ENCODE results near the gene TSHZ3. TPM values are rescaled to one million over a fixed set of nuclear protein-coding genes. Genes with fewer than 3 reads are reported as not detected.

Gene TSHZ3
- total RNA-seq, 1 donor from 2014 or later = 0.60 TPM

- no peak for DNase-seq (ENCODE audit: low read depth in 2 of 2)
Measured at GRCh38 chr19:31337008-31337914, 12.0 kb downstream of the TSHZ3 start.

GRCh38 chr19:31335716-31336115, 13.5 kb downstream of the TSHZ3 start:
- DNase-seq (ENCODE audit: low read depth in 2 of 2) = no peak

GRCh38 chr19:31334849-31335624, 14.2 kb downstream of the TSHZ3 start:
- no peak for DNase-seq (ENCODE audit: low read depth in 2 of 2)

GRCh38 chr19:31334101-31334848, 15.0 kb downstream of the TSHZ3 start:
- no peak for DNase-seq (ENCODE audit: low read depth in 2 of 2)

GRCh38 chr19:31332096-31332495, 17.1 kb downstream of the TSHZ3 start:
- no peak for DNase-seq (ENCODE audit: low read depth in 2 of 2)

GRCh38 chr19:31331536-31331935, 17.7 kb downstream of the TSHZ3 start:
- DNase-seq (ENCODE audit: low read depth in 2 of 2) = no peak

- DNase-seq (ENCODE audit: low read depth in 2 of 2) = no peak
Measured at GRCh38 chr19:31330761-31331160, 18.5 kb downstream of the TSHZ3 start.

GRCh38 chr19:31330237-31330636, 19.0 kb downstream of the TSHZ3 start:
- DNase-seq (ENCODE audit: low read depth in 2 of 2) = no peak

GRCh38 chr19:31329819-31330218, 19.4 kb downstream of the TSHZ3 start:
- peak in 1 of 2 donors; percentile 6 for DNase-seq (ENCODE audit: low read depth in 2 of 2)

GRCh38 chr19:31328238-31328637, 21.0 kb downstream of the TSHZ3 start:
- no peak for DNase-seq (ENCODE audit: low read depth in 2 of 2)

- no peak for DNase-seq (ENCODE audit: low read depth in 2 of 2)
Measured at GRCh38 chr19:31326329-31327028, 22.8 kb downstream of the TSHZ3 start.

GRCh38 chr19:31325342-31325741, 23.9 kb downstream of the TSHZ3 start:
- DNase-seq (ENCODE audit: low read depth in 2 of 2) = no peak

- no peak for DNase-seq (ENCODE audit: low read depth in 2 of 2)
Measured at GRCh38 chr19:31319465-31319864, 29.8 kb downstream of the TSHZ3 start.

- DNase-seq (ENCODE audit: low read depth in 2 of 2) = no peak
Measured at GRCh38 chr19:31318790-31319425, 30.3 kb downstream of the TSHZ3 start.

GRCh38 chr19:31317570-31317969, 31.7 kb downstream of the TSHZ3 start:
- no peak for DNase-seq (ENCODE audit: low read depth in 2 of 2)

- no peak for DNase-seq (ENCODE audit: low read depth in 2 of 2)
Measured at GRCh38 chr19:31317093-31317492, 32.1 kb downstream of the TSHZ3 start.

GRCh38 chr19:31316201-31316951, 32.9 kb downstream of the TSHZ3 start:
- DNase-seq (ENCODE audit: low read depth in 2 of 2) = no peak

GRCh38 chr19:31315652-31316051, 33.6 kb downstream of the TSHZ3 start:
- DNase-seq (ENCODE audit: low read depth in 2 of 2) = no peak

GRCh38 chr19:31314849-31315629, 34.2 kb downstream of the TSHZ3 start:
- no peak for DNase-seq (ENCODE audit: low read depth in 2 of 2)

All from lung microvascular endothelial cell (primary cell).